CD14-positive monocyte (primary cell): Measurements from ENCODE around the gene KCNIP3. TPM values are rescaled to one million over a fixed set of nuclear protein-coding genes. Genes with fewer than 3 reads are reported as not detected.

Experiments
- DNase-seq, 3 donors: peaks; one replicate each; pipeline ENCODE4 v3.0.0-alpha.2; 2011 to 2022
- H2AFZ ChIP-seq: 2 replicates; pipeline ENCODE4 v1.6.0; 2012; ENCODE audit warnings: mild to moderate bottlenecking, low read depth, low read length, inconsistent platforms; ENCODE audit not compliant: insufficient read depth, poor library complexity, severe bottlenecking
- H3K27ac ChIP-seq, 2 donors: 1 replicate in 1 of 2; 2 replicates in 1 of 2; pipeline ENCODE4 v1.5.1; 2012 to 2013; ENCODE audit warnings: low read length in 2 of 2, control low read depth in 1 of 2, inconsistent platforms in 1 of 2, low read depth in 1 of 2, mild to moderate bottlenecking in 1 of 2
- H3K27me3 ChIP-seq, 2 donors: one replicate each; pipeline versions ENCODE4 v1.6.0 to v1.6.1; 2011 to 2013; ENCODE audit warnings: low read length in 2 of 2; ENCODE audit not compliant: control insufficient read depth in 2 of 2, insufficient read depth in 2 of 2
- H3K36me3 ChIP-seq, 2 donors: replicated peaks in 1 of 2; 1 replicate in 1 of 2; 2 replicates in 1 of 2; pipeline versions ENCODE4 v1.5.1 to v1.6.1; 2012 to 2013; ENCODE audit warnings: low read length in 2 of 2, control low read depth in 1 of 2, inconsistent platforms in 1 of 2, mild to moderate bottlenecking in 1 of 2; ENCODE audit not compliant: insufficient read depth in 2 of 2, control insufficient read depth in 1 of 2
- H3K4me1 ChIP-seq, 2 donors: 1 replicate in 1 of 2; 2 replicates in 1 of 2; pipeline versions ENCODE4 v1.5.1 to v1.6.1; 2012 to 2013; ENCODE audit warnings: low read length in 2 of 2, control low read depth in 1 of 2, inconsistent platforms in 1 of 2, mild to moderate bottlenecking in 1 of 2, moderate library complexity in 1 of 2; ENCODE audit not compliant: insufficient read depth in 2 of 2, control insufficient read depth in 1 of 2
- H3K4me2 ChIP-seq: replicated peaks from 2 replicates; pipeline ENCODE3; 2012; ENCODE audit warnings: low read length, moderate library complexity, mild to moderate bottlenecking; ENCODE audit not compliant: poor library complexity, severe bottlenecking; ENCODE audit errors: extremely low read depth
- H3K4me3 ChIP-seq, 3 experiments: fragments of 200-600 bp in 1 of 3; sonication (generic) in 1 of 3; replicated peaks in 1 of 3; 1 replicate in 2 of 3; 2 replicates in 1 of 3; pipeline ENCODE4 v1.5.1; 2011 to 2013; ENCODE audit warnings: low read length in 3 of 3, mild to moderate bottlenecking in 3 of 3, control low read depth in 2 of 3, low read depth in 2 of 3, inconsistent platforms in 1 of 3, moderate library complexity in 1 of 3
- H3K79me2 ChIP-seq: 2 replicates; pipeline ENCODE4 v1.6.0; 2012; ENCODE audit warnings: mild to moderate bottlenecking, control low read depth, inconsistent platforms, low read length, moderate library complexity; ENCODE audit not compliant: insufficient read depth
- H3K9ac ChIP-seq: 2 replicates; pipeline ENCODE4 v1.6.0; 2017; ENCODE audit warnings: low read length, mild to moderate bottlenecking; ENCODE audit not compliant: insufficient read depth, poor library complexity, severe bottlenecking
- H3K9me3 ChIP-seq, 2 donors: replicated peaks in 1 of 2; 1 replicate in 1 of 2; 2 replicates in 1 of 2; pipeline versions ENCODE4 v1.5.1 to v1.6.1; 2012 to 2013; ENCODE audit warnings: low read length in 2 of 2, control low read depth in 1 of 2; ENCODE audit not compliant: control insufficient read depth in 1 of 2, insufficient read depth in 1 of 2
- H4K20me1 ChIP-seq: 2 replicates; pipeline ENCODE4 v1.6.0; 2012; ENCODE audit warnings: mild to moderate bottlenecking, low read length, control low read depth, moderate library complexity; ENCODE audit not compliant: insufficient read depth
- H3K27ac Mint-ChIP-seq, 7 donors: one replicate each; pipeline ENCODE4 v1.8.0; 2020; ENCODE audit warnings: mild to moderate bottlenecking in 7 of 7, mixed read lengths in 7 of 7, moderate library complexity in 6 of 7, inconsistent platforms in 2 of 7
- H3K27me3 Mint-ChIP-seq, 3 donors: one replicate each; pipeline ENCODE4 v1.8.0; 2021 to 2022; ENCODE audit warnings: low read depth in 3 of 3, mild to moderate bottlenecking in 3 of 3, mixed read lengths in 3 of 3, moderate library complexity in 3 of 3, inconsistent platforms in 1 of 3
- H3K36me3 Mint-ChIP-seq, 2 donors: one replicate each; pipeline ENCODE4 v1.8.0; 2020; ENCODE audit warnings: mixed read lengths in 2 of 2, inconsistent platforms in 1 of 2, mild to moderate bottlenecking in 1 of 2
- H3K4me1 Mint-ChIP-seq: one replicate; pipeline ENCODE4 v1.8.0; 2020; ENCODE audit warnings: mild to moderate bottlenecking, mixed read lengths
- H3K4me3 Mint-ChIP-seq, 2 donors: one replicate each; pipeline ENCODE4 v1.8.0; 2020; ENCODE audit warnings: mild to moderate bottlenecking in 2 of 2, mixed read lengths in 2 of 2, moderate library complexity in 1 of 2
- H3K9me3 Mint-ChIP-seq, 7 donors: one replicate each; pipeline ENCODE4 v1.8.0; 2020 to 2022; ENCODE audit warnings: mixed read lengths in 7 of 7, mild to moderate bottlenecking in 6 of 7, moderate library complexity in 6 of 7, inconsistent platforms in 2 of 7
- WGBS: methylation state at CpG from one replicate; pipeline ENCODE4 v1.1.5; 2013; ENCODE audit warnings: missing lambda C conversion rate; ENCODE audit not compliant: insufficient coverage; 5-methylcytosine and 5-hydroxymethylcytosine counted together
- intact Hi-C, 2 donors: fragments of 100-400 bp; cut with micrococcal nuclease; formaldehyde crosslinking; loops; one replicate each; pipeline versions ENCODE4 v1.15.0 to v1.15.1; 2023
- polyA plus RNA-seq, 3 donors: library from polyadenylated mRNA; depleted of rRNA in 1 of 3; unstranded in 2 of 3; stranded (reverse) in 1 of 3; fragments of 300-500 nt in 2 of 3; fragments of >200 nt in 1 of 3; fragmentation: Illumina TruSeq in 2 of 3; gene quantifications; 1 replicate in 2 of 3; 2 replicates in 1 of 3; pipeline ENCODE4 v1.2.3, GENCODE V29; 2012 to 2021
- TF ChIP-seq, protein P1 (sequence below): fragments of 200-600 bp; IDR thresholded peaks from one replicate; pipeline ENCODE4 v1.8.0; 2022; ENCODE audit warnings: antibody characterized with exemption, mild to moderate bottlenecking

KCNIP3 gene
- polyA plus RNA-seq, 3 donors: not detected

DNA sequence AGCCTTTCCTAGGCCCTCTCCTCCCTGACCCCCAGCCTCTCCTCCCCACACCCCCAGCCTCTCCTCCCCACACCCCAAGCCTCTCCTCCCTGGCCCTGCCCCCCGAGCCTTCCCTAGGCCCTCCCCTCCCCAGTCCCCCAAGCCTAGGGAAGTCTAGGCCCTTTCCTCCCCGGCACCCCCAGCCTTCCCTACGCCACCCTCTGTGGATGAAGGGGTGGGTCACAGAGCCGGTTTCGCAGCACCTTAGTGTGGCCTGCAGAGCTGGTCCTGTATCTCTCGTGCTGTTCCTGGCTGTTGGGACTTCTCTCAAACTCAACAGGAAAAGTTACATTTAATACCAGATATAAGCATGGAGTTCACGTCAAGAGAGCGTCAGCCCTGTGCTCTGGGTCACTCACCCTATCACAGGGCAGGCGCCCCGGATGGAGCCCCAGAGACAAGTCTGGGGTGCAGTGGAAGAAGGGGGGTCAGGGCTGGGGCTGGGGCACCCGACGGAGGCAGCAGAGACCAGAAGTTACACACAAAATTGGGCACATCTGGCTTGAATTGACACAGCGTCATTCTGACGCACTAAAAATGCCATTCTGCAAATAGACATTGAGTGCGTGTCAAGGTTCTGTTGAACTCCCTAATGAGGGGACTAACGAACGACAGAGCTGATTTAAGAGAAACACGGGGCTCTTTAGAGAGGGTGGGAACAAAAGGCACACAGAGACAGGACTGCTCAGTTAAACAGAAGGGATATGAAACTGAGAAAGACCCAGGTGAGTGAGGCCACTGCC is 24.0 kb downstream of the KCNIP3 start:
- H3K4me2 ChIP-seq: no peak overlapping the region
- WGBS: 93% methylated on average over 13 of the region's 18 CpGs
- H3K4me1 Mint-ChIP-seq: no peaks in the 10 kb centered on the region
- H2AFZ ChIP-seq: no peak overlapping the region
- H3K9me3 Mint-ChIP-seq: peaks cover 0 to 7% (median 1%) of the 10 kb centered on the region in 7 donors
- H3K27me3 ChIP-seq: no peaks in the 10 kb centered on the region
- H3K4me1 ChIP-seq: no peaks in the 10 kb centered on the region
- no peaks in the 10 kb centered on the region for H3K9me3 ChIP-seq
- H4K20me1 ChIP-seq: no peaks in the 10 kb centered on the region
- intact Hi-C loops: no loop called here
- DNase-seq: no peak
- no peak overlapping the region for H3K4me3 ChIP-seq
- H3K4me3 Mint-ChIP-seq: no peak overlapping the region
- no peaks in the 10 kb centered on the region for H3K36me3 ChIP-seq
- TF ChIP-seq, protein P1, sequence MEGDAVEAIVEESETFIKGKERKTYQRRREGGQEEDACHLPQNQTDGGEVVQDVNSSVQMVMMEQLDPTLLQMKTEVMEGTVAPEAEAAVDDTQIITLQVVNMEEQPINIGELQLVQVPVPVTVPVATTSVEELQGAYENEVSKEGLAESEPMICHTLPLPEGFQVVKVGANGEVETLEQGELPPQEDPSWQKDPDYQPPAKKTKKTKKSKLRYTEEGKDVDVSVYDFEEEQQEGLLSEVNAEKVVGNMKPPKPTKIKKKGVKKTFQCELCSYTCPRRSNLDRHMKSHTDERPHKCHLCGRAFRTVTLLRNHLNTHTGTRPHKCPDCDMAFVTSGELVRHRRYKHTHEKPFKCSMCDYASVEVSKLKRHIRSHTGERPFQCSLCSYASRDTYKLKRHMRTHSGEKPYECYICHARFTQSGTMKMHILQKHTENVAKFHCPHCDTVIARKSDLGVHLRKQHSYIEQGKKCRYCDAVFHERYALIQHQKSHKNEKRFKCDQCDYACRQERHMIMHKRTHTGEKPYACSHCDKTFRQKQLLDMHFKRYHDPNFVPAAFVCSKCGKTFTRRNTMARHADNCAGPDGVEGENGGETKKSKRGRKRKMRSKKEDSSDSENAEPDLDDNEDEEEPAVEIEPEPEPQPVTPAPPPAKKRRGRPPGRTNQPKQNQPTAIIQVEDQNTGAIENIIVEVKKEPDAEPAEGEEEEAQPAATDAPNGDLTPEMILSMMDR: no peak
- H3K27ac ChIP-seq: no peak overlapping the region
- no peak overlapping the region for H3K9ac ChIP-seq
- H3K36me3 Mint-ChIP-seq: no peaks in the 10 kb centered on the region
- peaks cover 1 to 4% (median 2%) of the 10 kb centered on the region in 3 donors for H3K27me3 Mint-ChIP-seq
- no peaks in the 10 kb centered on the region for H3K79me2 ChIP-seq
- H3K27ac Mint-ChIP-seq: no peak overlapping the region

DNA sequence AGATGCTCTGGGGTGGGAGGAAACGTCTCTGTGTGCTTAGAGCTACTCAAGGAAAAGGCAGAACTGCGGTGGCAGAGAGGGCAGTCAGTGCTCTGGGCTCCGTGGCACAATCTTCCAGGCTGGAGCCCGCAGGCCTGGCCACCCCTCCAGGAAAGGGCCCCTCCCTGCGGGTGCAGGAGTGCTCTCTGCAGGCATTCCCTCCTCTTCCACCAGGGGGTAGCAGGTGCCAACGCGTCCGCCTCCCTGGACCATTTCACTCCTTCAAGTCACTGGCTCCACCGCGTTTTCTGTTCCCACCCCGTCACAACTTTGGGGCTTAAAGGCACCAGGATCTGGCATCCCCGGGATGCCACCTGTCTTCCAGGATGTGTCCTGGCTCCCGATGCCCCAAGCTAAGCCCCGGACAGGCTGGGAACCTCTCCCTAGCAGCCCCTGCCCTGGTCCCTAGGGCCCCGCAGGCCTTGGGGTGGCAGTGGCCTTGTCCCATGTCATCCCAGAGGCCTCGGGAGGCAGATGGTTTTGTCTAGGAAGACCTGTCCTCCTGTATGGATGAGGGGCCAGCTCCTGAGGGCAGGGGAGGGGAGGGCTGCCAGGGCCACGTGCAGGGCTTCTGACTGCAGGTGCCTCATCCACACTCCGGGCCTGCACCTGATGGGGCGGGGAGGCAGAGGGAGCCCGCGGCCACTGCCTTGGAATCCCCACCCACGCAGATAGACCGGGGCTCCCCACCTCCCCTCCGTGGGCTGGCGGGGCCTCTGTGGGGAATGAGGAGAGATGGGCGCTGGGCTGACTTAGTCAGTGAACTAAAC is 26.4 kb downstream of the KCNIP3 start:
- H3K9me3 Mint-ChIP-seq: peaks cover 0 to 7% (median 1%) of the 10 kb centered on the region in 7 donors
- Histone ChIP-seq H3K4me2 (no peak overlapping the region), H3K79me2 (no peaks in the 10 kb centered on the region), H3K9ac (no peak overlapping the region), H3K36me3 (no peaks in the 10 kb centered on the region), H2AFZ (no peak overlapping the region), H3K4me1 (no peaks in the 10 kb centered on the region), H3K27me3 (no peaks in the 10 kb centered on the region), H4K20me1 (no peaks in the 10 kb centered on the region), H3K27ac (no peak overlapping the region), H3K4me3 (no peak overlapping the region), H3K9me3 (no peaks in the 10 kb centered on the region)
- peaks cover 1 to 5% (median 2%) of the 10 kb centered on the region in 3 donors for H3K27me3 Mint-ChIP-seq
- H3K4me1 Mint-ChIP-seq: no peaks in the 10 kb centered on the region
- intact Hi-C loops: no loop called here
- WGBS: 75% methylated on average over 19 of the region's 26 CpGs
- no peaks in the 10 kb centered on the region for H3K36me3 Mint-ChIP-seq
- no peak overlapping the region for H3K4me3 Mint-ChIP-seq
- TF ChIP-seq, protein P1: no peak
- no peak overlapping the region for H3K27ac Mint-ChIP-seq
- no peak for DNase-seq
